Measurements from ENCODE around the gene ENOX1. TPM values are rescaled to one million over a fixed set of nuclear protein-coding genes. Genes with fewer than 3 reads are reported as not detected.

ENOX1 gene
- total RNA-seq, 3 donors from 2014 or later (not counting 1 experiment from before 2014, with no cell fraction given), result not detected

DNA sequence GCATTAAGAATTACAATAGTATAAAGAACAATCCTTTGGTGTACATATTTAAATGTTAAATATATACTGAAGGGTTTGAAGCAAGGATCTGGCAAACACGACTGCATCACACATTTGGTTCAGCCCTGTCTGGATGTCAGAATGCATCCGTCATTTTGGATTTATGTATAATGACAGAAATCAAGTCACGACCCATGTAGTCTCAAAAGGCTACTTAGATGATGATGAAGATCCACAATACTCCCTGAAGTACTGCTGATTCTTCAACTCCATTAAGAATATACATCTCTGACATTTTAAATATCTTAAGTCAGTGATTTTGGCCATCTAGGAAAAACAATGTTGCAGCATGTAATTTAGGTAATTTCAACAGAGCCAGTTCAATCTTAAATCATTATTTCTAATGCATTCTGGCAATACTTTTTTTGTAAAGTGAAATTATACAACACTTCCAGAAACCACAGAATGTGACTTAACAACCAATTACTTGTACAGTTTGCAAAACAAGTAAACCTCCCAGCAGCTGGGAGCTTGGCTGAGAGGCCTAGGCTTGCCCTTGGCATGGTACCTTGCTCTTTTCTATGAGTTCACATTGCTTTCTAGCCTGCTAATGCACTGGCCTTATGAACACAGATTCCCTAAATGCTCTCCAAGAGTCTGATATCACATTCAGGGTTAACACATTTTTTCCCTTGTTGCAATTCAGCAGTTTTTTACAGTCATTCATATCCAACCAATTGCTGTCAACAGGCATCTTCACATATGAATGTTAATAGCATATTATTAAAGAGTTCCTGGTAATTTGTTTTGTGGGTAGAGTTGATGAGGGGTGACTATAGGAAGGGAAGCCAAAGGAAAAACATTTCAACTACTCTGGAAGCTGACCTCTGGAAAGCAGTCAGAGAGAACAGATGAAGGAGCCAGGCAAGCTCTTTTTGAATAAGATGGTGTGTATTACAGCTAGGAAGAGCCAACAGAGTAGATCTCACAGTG lies 175.2 kb downstream of the ENOX1 start:
- Histone ChIP-seq H3K27ac (ENCODE audit: low read length) (no peak overlapping the region), H3K27me3 (ENCODE audit: control insufficient read depth, insufficient read depth, low read length) (no peaks in the 10 kb centered on the region), H3K4me1 (ENCODE audit: control insufficient read depth, insufficient read depth, low read length) (no peaks in the 10 kb centered on the region), H3K36me3 (ENCODE audit: control insufficient read depth, insufficient read depth, low read length) (no peaks in the 10 kb centered on the region), H3K9me3 (ENCODE audit: control insufficient read depth, insufficient read depth, low read length) (no peaks in the 10 kb centered on the region), H3K4me3 (ENCODE audit: low read length) (no peak overlapping the region)
- DNase-seq (no peak), ATAC-seq (no peak)
- H3K9me3 Mint-ChIP-seq, result no peaks in the 10 kb centered on the region
- intact Hi-C loops (cut with micrococcal nuclease), result no loop called here
- H3K27ac Mint-ChIP-seq, result no peak overlapping the region
- TF ChIP-seq, protein P1, sequence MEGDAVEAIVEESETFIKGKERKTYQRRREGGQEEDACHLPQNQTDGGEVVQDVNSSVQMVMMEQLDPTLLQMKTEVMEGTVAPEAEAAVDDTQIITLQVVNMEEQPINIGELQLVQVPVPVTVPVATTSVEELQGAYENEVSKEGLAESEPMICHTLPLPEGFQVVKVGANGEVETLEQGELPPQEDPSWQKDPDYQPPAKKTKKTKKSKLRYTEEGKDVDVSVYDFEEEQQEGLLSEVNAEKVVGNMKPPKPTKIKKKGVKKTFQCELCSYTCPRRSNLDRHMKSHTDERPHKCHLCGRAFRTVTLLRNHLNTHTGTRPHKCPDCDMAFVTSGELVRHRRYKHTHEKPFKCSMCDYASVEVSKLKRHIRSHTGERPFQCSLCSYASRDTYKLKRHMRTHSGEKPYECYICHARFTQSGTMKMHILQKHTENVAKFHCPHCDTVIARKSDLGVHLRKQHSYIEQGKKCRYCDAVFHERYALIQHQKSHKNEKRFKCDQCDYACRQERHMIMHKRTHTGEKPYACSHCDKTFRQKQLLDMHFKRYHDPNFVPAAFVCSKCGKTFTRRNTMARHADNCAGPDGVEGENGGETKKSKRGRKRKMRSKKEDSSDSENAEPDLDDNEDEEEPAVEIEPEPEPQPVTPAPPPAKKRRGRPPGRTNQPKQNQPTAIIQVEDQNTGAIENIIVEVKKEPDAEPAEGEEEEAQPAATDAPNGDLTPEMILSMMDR (IDR thresholded peaks at IDR 0.05), result no peak
- H3K4me3 Mint-ChIP-seq, result no peak overlapping the region
- 97% methylated on average over 2 of the region's 3 CpGs for WGBS (ENCODE audit: insufficient coverage)
- no peaks in the 10 kb centered on the region for H3K27me3 Mint-ChIP-seq (ENCODE audit: low read depth in 2 of 2)
- no peaks in the 10 kb centered on the region for H3K36me3 Mint-ChIP-seq
- H3K4me1 Mint-ChIP-seq, result no peaks in the 10 kb centered on the region

- TF ChIP-seq, protein P1 (IDR thresholded peaks at IDR 0.05), result no peak
- Histone ChIP-seq H3K9me3 (ENCODE audit: control insufficient read depth, insufficient read depth, low read length) (no peaks in the 10 kb centered on the region), H3K27ac (ENCODE audit: low read length) (no peak overlapping the region), H3K4me1 (ENCODE audit: control insufficient read depth, insufficient read depth, low read length) (no peaks in the 10 kb centered on the region), H3K36me3 (ENCODE audit: control insufficient read depth, insufficient read depth, low read length) (no peaks in the 10 kb centered on the region), H3K27me3 (ENCODE audit: control insufficient read depth, insufficient read depth, low read length) (no peaks in the 10 kb centered on the region), H3K4me3 (ENCODE audit: low read length) (no peak overlapping the region)
- H3K27me3 Mint-ChIP-seq (ENCODE audit: low read depth in 2 of 2), result no peaks in the 10 kb centered on the region
- H3K4me1 Mint-ChIP-seq, result no peaks in the 10 kb centered on the region
- DNase-seq, result no peak
- intact Hi-C loops (cut with micrococcal nuclease), result no loop called here
- no peak for ATAC-seq
- no peak overlapping the region for H3K27ac Mint-ChIP-seq
- H3K36me3 Mint-ChIP-seq, result no peaks in the 10 kb centered on the region
- H3K9me3 Mint-ChIP-seq, result peaks cover 2 to 6% of the 10 kb centered on the region in 2 donors
- WGBS (ENCODE audit: insufficient coverage), result 84% methylated on average over 6 of the region's 6 CpGs
- no peak overlapping the region for H3K4me3 Mint-ChIP-seq
These were observed 178.2 kb downstream of the ENOX1 start for GRCh38 chr13:43608400-43609137.

GRCh38 chr13:43597599-43597945 lies 189.2 kb downstream of the ENOX1 start:
- H3K4me3 Mint-ChIP-seq, result no peak overlapping the region
- ATAC-seq, result no peak
- WGBS (ENCODE audit: insufficient coverage), result 84% methylated on average over 1 of the region's 1 CpG

More at GRCh38 chr13:43597599-43597945, 189.2 kb downstream of the ENOX1 start:
- no peak overlapping the region for H3K27ac ChIP-seq (ENCODE audit: low read length)
- Mint-ChIP-seq H3K9me3 (peaks cover 0 to 4% of the 10 kb centered on the region in 2 donors), H3K27ac (no peak overlapping the region), H3K27me3 (ENCODE audit: low read depth in 2 of 2) (no peaks in the 10 kb centered on the region), H3K36me3 (no peaks in the 10 kb centered on the region), H3K4me1 (no peaks in the 10 kb centered on the region)
- H3K36me3 ChIP-seq (ENCODE audit: control insufficient read depth, insufficient read depth, low read length), result no peaks in the 10 kb centered on the region
- DNase-seq, result no peak
- H3K9me3 ChIP-seq (ENCODE audit: control insufficient read depth, insufficient read depth, low read length), result no peaks in the 10 kb centered on the region
- intact Hi-C loops (cut with micrococcal nuclease), result no loop called here
- H3K27me3 ChIP-seq (ENCODE audit: control insufficient read depth, insufficient read depth, low read length), result no peaks in the 10 kb centered on the region
- TF ChIP-seq, protein P1 (IDR thresholded peaks at IDR 0.05), result no peak
- H3K4me1 ChIP-seq (ENCODE audit: control insufficient read depth, insufficient read depth, low read length), result no peaks in the 10 kb centered on the region
- no peak overlapping the region for H3K4me3 ChIP-seq (ENCODE audit: low read length)
